DMS114 treated with DMSO at 0.1 percent for 48 hours (cell line): ENCODE measurements around the gene RAB25.
A peak's percentile ranks its signal among the peaks of the same experiment; 100 is the strongest.
"Not testable (repeated sequence)": the region's sequence is repeated elsewhere in the genome, so short reads cannot be mapped to it uniquely, and the experiment has no call there.

ENCODE experiments used
- DNase-seq: peaks from one replicate; lab custom pipeline; 2025; ENCODE audit not compliant: unreplicated experiment; lab: John Stamatoyannopoulos, UW

Gene RAB25

DNA sequence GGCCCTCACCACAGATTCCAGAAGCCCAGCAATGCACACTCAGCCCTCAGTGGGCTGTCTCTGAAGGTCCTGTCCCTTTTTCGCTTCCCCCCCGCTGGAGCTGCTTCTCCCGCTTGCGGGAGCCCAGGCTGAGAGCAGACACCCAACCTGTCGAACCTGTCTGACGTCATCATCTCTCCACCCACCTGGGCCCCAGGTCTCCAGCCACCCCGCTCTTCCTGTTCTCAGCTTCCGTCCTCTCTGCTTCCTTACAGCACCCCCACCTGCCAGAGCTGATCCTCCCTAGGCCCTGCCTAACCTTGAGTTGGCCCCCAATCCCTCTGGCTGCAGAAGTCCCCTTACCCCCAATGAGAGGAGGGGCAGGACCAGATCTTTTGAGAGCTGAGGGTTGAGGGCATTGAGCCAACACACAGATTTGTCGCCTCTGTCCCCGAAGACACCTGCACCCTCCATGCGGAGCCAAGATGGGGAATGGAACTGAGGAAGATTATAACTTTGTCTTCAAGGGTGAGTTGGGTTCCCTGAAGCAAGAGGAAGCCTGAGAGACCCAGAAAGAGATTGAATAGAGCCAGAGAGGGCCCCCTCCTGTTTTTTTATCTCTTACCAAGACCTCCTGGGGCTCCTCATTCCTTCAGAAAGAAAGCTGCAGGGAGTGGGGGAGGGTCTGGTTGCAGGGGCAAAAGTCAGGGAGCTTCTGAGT, at the start of gene RAB25:
RAB25 (plus strand) TSS at position 224 of the 700 bp plus-strand sequence; CDS start at position 465, 241 bp downstream.
- no peak for DNase-seq

GRCh38 chr1:156012051-156012817, 48.7 kb upstream of the RAB25 start:
- DNase-seq: no peak

- no peak for DNase-seq
Measured at GRCh38 chr1:156014829-156015228, 46.1 kb upstream of the RAB25 start.

- DNase-seq: no peak
Measured at GRCh38 chr1:156019946-156020292, 41.0 kb upstream of the RAB25 start.

DNA sequence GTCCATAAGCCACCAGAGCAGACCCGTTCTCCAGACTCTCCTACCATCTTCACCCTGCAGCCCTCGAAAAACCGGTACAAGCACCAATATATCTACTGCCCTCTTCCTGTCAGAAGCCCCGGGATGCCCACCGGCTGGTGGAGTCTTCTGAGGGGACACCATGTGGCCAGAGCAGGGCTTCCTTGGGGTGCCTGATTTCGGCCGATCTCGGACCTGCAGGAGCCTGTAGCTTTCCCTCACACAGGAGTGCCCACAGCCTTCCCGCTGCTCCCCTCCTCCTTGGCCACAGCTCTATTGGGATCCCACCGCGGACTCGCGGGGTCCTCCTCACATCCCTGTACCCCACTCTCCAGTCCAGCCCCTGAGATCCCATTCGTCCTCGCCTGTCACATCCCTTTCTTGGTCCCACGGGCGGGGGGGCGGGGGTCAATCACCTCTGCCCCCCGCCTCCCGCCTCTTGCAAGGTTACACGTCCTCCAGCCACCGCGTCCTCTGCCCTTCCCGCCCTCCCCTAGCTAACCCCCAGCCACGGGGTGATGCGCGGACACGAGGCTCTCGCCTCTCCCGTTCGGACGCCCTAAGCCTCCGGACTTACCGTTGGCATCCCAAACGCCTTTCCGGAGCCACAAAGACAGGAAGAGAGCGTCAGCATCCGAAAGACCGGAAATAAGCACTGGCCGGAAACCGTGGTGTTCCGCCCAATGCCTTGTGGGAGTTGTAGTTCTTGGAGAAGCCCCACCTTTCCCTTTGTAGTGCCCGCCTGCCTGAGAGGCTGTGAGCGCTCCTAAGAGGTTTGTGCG, 40.5 kb upstream of the RAB25 start, which contains the start of gene SSR2:
SSR2 (minus strand) TSS at position 659 of the 800 bp plus-strand sequence. CDS start 784 bp downstream, outside the sequence.
- DNase-seq: peak; percentile 98

- DNase-seq: no peak
Measured at GRCh38 chr1:156021093-156021428, 39.9 kb upstream of the RAB25 start.

GRCh38 chr1:156021954-156022353, 39.0 kb upstream of the RAB25 start:
- no peak for DNase-seq

DNA sequence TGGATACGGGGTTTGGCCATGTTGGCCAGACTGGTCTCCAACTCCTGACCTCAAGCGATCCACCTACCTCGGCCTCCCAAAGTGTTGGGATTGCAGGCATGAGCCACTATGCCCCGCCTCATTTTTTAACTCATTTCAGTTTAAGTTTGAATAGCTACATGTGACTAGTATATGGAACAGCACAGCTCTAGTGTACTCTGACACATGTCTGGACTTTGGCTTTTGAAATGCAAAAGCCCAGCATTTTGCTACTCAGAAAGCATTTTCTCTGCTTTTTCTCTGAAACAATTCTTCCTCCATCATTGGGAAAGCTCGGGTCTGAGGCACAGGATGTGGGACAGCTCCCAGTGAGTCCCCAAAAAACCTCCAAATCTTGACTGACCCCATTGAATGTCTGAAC, 36.2 kb upstream of the RAB25 start:
- DNase-seq: no peak

GRCh38 chr1:156025876-156026275, 35.1 kb upstream of the RAB25 start:
- no peak for DNase-seq

DNA sequence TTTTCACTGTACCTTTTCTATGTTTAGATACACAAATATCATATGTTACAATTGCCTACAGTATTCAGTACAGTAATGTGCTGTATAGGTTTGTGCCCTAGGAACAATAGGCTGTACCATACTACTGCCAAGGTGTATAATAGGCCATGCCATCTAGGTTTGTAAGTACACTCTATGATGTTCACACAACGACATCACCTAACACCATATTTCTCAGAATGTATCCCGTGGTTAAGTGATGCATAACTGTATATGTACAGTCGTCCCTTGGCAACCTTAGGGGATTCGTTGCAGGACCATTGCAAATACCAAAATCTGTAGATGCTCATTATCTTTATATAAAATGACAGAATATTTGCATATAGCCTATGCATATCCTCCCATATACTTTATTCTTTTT, 34.4 kb upstream of the RAB25 start:
- no peak for DNase-seq

GRCh38 chr1:156033011-156033410, 27.9 kb upstream of the RAB25 start:
- DNase-seq: no peak

- not testable (repeated sequence) for DNase-seq
Measured at GRCh38 chr1:156034991-156035390, 26.0 kb upstream of the RAB25 start.

- DNase-seq: no peak
Measured at GRCh38 chr1:156042828-156043227, 18.1 kb upstream of the RAB25 start.

GRCh38 chr1:156045076-156045475, 15.9 kb upstream of the RAB25 start:
- DNase-seq: no peak

GRCh38 chr1:156048663-156049258, 12.2 kb upstream of the RAB25 start:
- DNase-seq: no peak

- DNase-seq: no peak
Measured at GRCh38 chr1:156050376-156050775, 10.6 kb upstream of the RAB25 start.

GRCh38 chr1:156051011-156051725, 9.8 kb upstream of the RAB25 start:
- DNase-seq: no peak

- DNase-seq: peak; percentile 79
Measured at GRCh38 chr1:156052862-156053767, 7.8 kb upstream of the RAB25 start.

DNA sequence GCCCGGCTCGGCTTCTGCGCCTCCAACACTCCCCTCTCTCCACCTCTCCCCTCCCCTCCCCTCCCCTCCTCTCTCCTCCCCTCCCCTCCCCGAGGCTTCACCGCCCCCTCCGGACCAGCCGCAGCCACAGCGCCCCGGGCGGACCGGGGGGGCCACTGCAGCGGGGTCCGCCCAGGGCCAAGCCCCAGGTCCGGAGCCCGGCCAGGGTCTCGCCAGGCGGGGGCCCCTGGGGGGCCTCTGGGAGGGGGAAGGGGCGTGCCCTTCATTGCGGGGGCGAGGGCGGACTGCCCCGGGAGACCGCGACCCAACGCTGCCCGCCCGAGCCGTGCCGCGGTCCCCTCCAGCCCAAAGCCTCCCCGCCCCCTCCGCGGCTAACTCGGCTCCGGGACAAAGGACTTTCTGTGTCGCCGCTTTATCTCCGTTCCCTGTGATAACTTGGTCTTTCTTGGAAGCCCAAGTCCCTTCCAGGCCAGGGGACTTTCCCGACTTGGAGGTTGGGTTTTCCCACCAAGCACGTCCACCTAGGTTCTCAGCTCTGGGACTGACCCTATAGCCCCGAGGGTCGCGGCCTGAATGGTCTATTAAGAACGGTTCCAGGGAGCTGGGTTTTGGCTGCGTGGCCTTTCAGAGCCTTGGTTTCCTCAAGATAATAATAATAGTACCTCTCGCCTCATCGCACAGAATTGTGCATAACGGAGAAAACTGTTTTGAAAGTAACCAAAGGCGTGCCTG, 7.0 kb upstream of the RAB25 start, which contains the start of gene UBQLN4:
UBQLN4 (minus strand) TSS at position 31 of the 732 bp plus-strand sequence. CDS start 97 bp downstream, outside the sequence.
- peak; percentile 68 for DNase-seq
